Subcutaneous adipose tissue (tissue), 4 donors: ENCODE measurements around the gene MRPS12. TPM values are rescaled to one million over a fixed set of nuclear protein-coding genes. Genes with fewer than 3 reads are reported as not detected.

Experiments used
- CTCF ChIP-seq: fragments of 450-650 bp; IDR thresholded peaks from one replicate; pipeline ENCODE4 v1.5.1; 2016; ENCODE audit warnings: low read depth, mild to moderate bottlenecking, control low read depth, antibody characterized with exemption, moderate library complexity
- total RNA-seq, 4 donors: library from RNA; depleted of rRNA; stranded (reverse); fragments of >200 nt; gene quantifications; one replicate each; pipeline ENCODE4 v1.1.0, GENCODE V29; 2016

MRPS12 gene
- total RNA-seq, 4 donors from 2014 or later = 10.1 to 26.0 (median 23.0) TPM

DNA sequence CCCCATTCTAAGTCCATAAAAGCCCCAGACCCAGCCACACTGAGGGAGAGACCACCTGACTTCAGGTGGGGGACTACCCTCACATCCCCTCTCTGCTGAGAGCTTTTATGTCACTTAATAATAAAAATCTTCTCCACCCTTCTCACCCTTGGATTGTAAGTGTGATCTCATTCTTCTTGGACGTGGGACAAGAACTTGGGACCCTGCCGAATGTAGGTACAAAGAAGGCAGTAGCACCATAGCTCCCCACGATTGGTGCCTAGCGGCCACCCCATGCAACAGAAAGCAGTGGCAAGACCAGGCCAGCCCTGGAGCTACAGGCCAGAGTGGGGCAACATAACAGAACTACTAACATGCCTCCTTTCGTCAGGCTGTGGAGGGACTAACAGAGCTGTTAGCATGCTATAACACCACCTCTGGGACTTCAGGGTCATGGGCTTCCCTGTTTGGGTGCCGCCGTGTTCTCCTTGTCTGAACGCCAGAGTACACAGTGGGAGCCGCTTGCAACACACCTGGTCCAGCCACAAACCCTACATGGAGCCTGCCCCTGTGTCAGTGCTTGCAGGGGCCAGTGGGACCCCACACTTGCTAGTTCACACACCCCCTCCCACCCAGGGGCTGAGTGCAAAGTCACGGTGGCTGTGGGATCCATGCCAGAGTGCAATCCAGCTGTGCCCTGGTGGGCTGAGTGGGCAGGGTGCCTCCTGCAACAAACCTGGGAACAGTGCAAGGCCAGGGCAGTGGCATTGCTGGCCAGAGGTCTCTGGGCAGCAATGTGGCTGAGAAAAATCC lies 50.0 kb downstream of the MRPS12 start:
- no peak for TF ChIP-seq CTCF

Other genes with a start within 250 kb of the MRPS12 start
- gene CAPN12, start 186.5 kb upstream of the MRPS12 start, total RNA-seq = 1 to 10 TPM in 1 of 4 donors, under 1 TPM in 2, not detected in 1; 0.57 to 1.8 (median 0.68) TPM
- gene LGALS7, start 157.4 kb upstream of the MRPS12 start, total RNA-seq = not detected
- not detected for gene LGALS7B, start 141.7 kb upstream of the MRPS12 start, total RNA-seq
- gene LGALS4, start 118.0 kb upstream of the MRPS12 start, total RNA-seq = 1 to 10 TPM in 3 of 4 donors, not detected in 1; 1.9 to 4.5 (median 4.4) TPM
- gene ECH1, start 99.2 kb upstream of the MRPS12 start, total RNA-seq = 100 to 1,000 TPM; 103 to 333 (median 136) TPM
- 100 to 1,000 TPM; 109 to 161 (median 141) TPM for gene HNRNPL, start 81.0 kb upstream of the MRPS12 start, total RNA-seq
- 10 to 100 TPM in 1 of 4 donors, 1 to 10 TPM in 3; 3.6 to 11.0 (median 4.6) TPM for gene RINL, start 52.7 kb upstream of the MRPS12 start, total RNA-seq
- gene SIRT2, start 31.3 kb upstream of the MRPS12 start, total RNA-seq = 100 to 1,000 TPM in 1 of 4 donors, 10 to 100 TPM in 3; 45.7 to 103 (median 64.9) TPM
- 10 to 100 TPM in 3 of 4 donors, 1 to 10 TPM in 1; 6.5 to 24.3 (median 16.5) TPM for gene NFKBIB, start 31.0 kb upstream of the MRPS12 start, total RNA-seq
- gene CCER2, start 18.8 kb upstream of the MRPS12 start, total RNA-seq = 1 to 10 TPM in 1 of 4 donors, not detected in 3; 4.1 TPM
- gene SARS2, start 181 bp upstream of the MRPS12 start, total RNA-seq = 10 to 100 TPM in 2 of 4 donors, 1 to 10 TPM in 2; 3.7 to 18.8 (median 10.0) TPM
- 10 to 100 TPM; 12.6 to 88.7 (median 53.1) TPM for gene FBXO17, start 44.8 kb downstream of the MRPS12 start, total RNA-seq
- 10 to 100 TPM in 2 of 4 donors, 1 to 10 TPM in 2; 5.4 to 20.5 (median 8.7) TPM for gene FBXO27, start 101.6 kb downstream of the MRPS12 start, total RNA-seq
- not detected for gene ACP7, start 153.4 kb downstream of the MRPS12 start, total RNA-seq
- gene PAK4, start 194.8 kb downstream of the MRPS12 start, total RNA-seq = 1 to 10 TPM; 4.0 to 4.8 (median 4.6) TPM